Endothelial cell of umbilical vein (primary cell): ENCODE data around the gene TNFRSF21.

Experiments used
- CTCF ChIP-seq, 2 donors: IDR thresholded peaks; 1 replicate in 1 of 2; 2 replicates in 1 of 2; pipeline ENCODE4 v1.5.1; 2011; ENCODE audit warnings: low read length in 2 of 2, mild to moderate bottlenecking in 2 of 2, moderate library complexity in 2 of 2, control low read depth in 1 of 2, inconsistent platforms in 1 of 2, low read depth in 1 of 2; ENCODE audit not compliant: insufficient read depth in 1 of 2; ENCODE audit errors: extremely low read depth in 1 of 2
- EZH2 ChIP-seq: IDR thresholded peaks from 2 replicates; pipeline ENCODE4 v1.6.1; 2012; ENCODE audit warnings: borderline replicate concordance, low read depth, mild to moderate bottlenecking, moderate library complexity, low read length, inconsistent platforms; ENCODE audit not compliant: severe bottlenecking
- JUN ChIP-seq: IDR thresholded peaks from 2 replicates; pipeline ENCODE4 v1.6.1; 2011; ENCODE audit warnings: borderline replicate concordance, low read depth; ENCODE audit not compliant: insufficient read length, insufficient read depth
- MAX ChIP-seq: IDR thresholded peaks from 2 replicates; pipeline ENCODE4 v1.6.1; 2011; ENCODE audit not compliant: insufficient read depth, insufficient read length
- MYC ChIP-seq: IDR thresholded peaks from one replicate; pipeline ENCODE4 v1.6.1; 2011; ENCODE audit warnings: mild to moderate bottlenecking, low read depth, low read length
- POLR2A ChIP-seq: IDR thresholded peaks from 2 replicates; pipeline ENCODE4 v1.6.1; 2012; ENCODE audit warnings: low read depth, mild to moderate bottlenecking, control low read depth, low read length
- POLR2AphosphoS5 ChIP-seq: IDR thresholded peaks from 2 replicates; pipeline ENCODE4 v1.6.1; 2012; ENCODE audit warnings: low read depth, mild to moderate bottlenecking, control low read depth, low read length, moderate library complexity; ENCODE audit not compliant: insufficient read depth

- TF ChIP-seq CTCF (IDR thresholded peaks at IDR 0.05; ENCODE audit: extremely low read depth in 1 of 2, insufficient read depth in 1 of 2, low read depth in 1 of 2, low read length in 2 of 2) = no peak
- TF ChIP-seq POLR2A = no peak
- no peak for TF ChIP-seq POLR2AphosphoS5
- no peak for TF ChIP-seq MAX
- no peak for TF ChIP-seq EZH2
- TF ChIP-seq JUN = no peak
- no peak for TF ChIP-seq MYC
Measured at GRCh38 chr6:47310131-47310480, 401 bp upstream of the TNFRSF21 start.
